HAP-1 (cell line): ENCODE measurements around the gene IGF1R.

Source experiments
- DNase-seq, 2 experiments: peaks; one replicate each; pipeline ENCODE4 v3.0.0-alpha.2; 2016 to 2020; ENCODE audit warnings: low spot score in 2 of 2
- H3K27me3 ChIP-seq: fragments of 250-450 bp; sonication (Bioruptor Pico); 2 replicates; pipeline ENCODE4 v1.5.1; 2020; ENCODE audit warnings: low read depth, mild to moderate bottlenecking, moderate library complexity
- H3K36me3 ChIP-seq: fragments of 250-450 bp; sonication (Bioruptor Pico); replicated peaks from 2 replicates; pipeline ENCODE4 v1.5.1; 2020; ENCODE audit warnings: mild to moderate bottlenecking
- H3K4me1 ChIP-seq: fragments of 250-450 bp; sonication (Bioruptor Pico); 2 replicates; pipeline ENCODE4 v1.5.1; 2020; ENCODE audit warnings: mild to moderate bottlenecking
- H3K4me3 ChIP-seq: fragments of 250-450 bp; sonication (Bioruptor Pico); 2 replicates; pipeline ENCODE4 v1.5.1; 2020; ENCODE audit warnings: mild to moderate bottlenecking, moderate library complexity
- H3K9me3 ChIP-seq: fragments of 250-450 bp; sonication (Bioruptor Pico); 2 replicates; pipeline ENCODE4 v1.5.1; 2020; ENCODE audit warnings: mild to moderate bottlenecking, moderate library complexity
- in situ Hi-C: fragments of 300-500 bp; cut with MboI; formaldehyde crosslinking; loops from 3 replicates; pipeline ENCODE4 v1.14.3; 2020; ENCODE audit warnings: low sequenced_read_pairs, inconsistent platforms, mixed read lengths

IGF1R gene

GRCh38 chr15:98671060-98672008, 23.0 kb downstream of the IGF1R start:
- Histone ChIP-seq H3K27me3 (no peaks in the 10 kb centered on the region), H3K4me3 (no peak overlapping the region), H3K4me1 (peaks cover 34% of the 10 kb centered on the region), H3K36me3 (no peaks in the 10 kb centered on the region; the same call in 1 of the 2 replicates), H3K9me3 (no peaks in the 10 kb centered on the region)
- DNase-seq = peak; percentile 45 to 61
- in situ Hi-C loops = no loop called here

DNA sequence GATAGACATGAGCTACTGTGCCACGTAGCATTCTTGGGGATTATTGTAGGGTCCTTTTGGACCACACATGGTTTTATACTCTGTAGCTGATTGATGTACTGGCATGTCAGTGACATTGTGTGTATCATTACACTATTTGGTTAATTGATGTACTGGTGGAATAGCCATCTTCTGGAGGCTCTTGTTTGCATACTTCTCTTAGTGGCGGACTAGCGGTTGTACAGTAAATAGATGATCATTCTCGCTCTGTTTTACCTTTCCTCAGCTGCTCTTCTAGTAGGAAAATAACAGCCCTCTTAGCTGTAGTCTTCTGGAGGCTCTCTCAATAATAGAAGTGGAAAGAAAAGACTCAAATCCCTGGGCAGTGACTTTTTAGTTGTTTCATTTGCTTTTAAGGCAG, 24.8 kb downstream of the IGF1R start:
- no peaks in the 10 kb centered on the region; the same call in 1 of the 2 replicates for H3K36me3 ChIP-seq
- no peak for DNase-seq
- no peaks in the 10 kb centered on the region for H3K27me3 ChIP-seq
- H3K9me3 ChIP-seq = no peaks in the 10 kb centered on the region
- peaks cover 41% of the 10 kb centered on the region for H3K4me1 ChIP-seq
- in situ Hi-C loops = no loop called here
- no peak overlapping the region for H3K4me3 ChIP-seq

- Histone ChIP-seq H3K36me3 (no peaks in the 10 kb centered on the region), H3K27me3 (no peaks in the 10 kb centered on the region), H3K9me3 (no peaks in the 10 kb centered on the region), H3K4me3 (no peak overlapping the region), H3K4me1 (peaks cover 31% of the 10 kb centered on the region)
- DNase-seq = no peak
- in situ Hi-C loops = no loop called here
These were observed 26.0 kb downstream of the IGF1R start for GRCh38 chr15:98674336-98674735.

DNA sequence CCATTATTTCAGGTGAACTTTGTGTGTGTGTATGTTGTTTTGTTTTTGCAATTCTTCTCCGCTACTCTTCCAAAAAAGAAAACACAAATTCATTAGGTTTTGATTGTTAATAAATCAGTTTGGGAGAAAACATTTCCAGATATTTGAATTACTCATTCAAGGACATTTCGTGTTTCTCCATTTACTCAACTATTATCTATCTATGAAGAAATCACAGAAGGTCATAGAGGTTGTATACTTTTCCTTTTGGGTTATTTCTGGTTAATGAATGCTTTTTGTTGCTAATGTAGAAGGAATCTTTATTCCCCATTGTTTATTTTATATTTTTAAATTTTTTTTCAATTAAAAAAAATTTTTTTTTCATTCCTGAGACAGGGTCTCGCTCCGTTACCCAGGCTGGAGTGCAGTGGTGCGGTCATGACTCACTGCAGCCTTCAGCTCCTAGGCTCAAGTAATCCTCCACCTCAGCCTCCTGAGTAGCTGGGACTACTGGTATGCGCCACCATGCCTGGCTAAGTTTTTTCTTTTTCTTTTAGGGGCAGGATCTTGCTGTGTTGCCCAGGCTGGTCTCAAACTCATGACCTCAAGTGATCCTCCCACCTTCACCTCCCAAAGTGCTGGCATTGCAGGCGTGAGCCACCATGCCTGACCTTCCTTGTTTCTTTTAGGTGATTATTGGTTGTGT, 28.4 kb downstream of the IGF1R start:
- no peaks in the 10 kb centered on the region for H3K9me3 ChIP-seq
- DNase-seq = no peak
- no peaks in the 10 kb centered on the region for H3K27me3 ChIP-seq
- H3K4me3 ChIP-seq = no peak overlapping the region
- peaks cover 14% of the 10 kb centered on the region for H3K4me1 ChIP-seq
- no peaks in the 10 kb centered on the region for H3K36me3 ChIP-seq
- in situ Hi-C loops = no loop called here

DNA sequence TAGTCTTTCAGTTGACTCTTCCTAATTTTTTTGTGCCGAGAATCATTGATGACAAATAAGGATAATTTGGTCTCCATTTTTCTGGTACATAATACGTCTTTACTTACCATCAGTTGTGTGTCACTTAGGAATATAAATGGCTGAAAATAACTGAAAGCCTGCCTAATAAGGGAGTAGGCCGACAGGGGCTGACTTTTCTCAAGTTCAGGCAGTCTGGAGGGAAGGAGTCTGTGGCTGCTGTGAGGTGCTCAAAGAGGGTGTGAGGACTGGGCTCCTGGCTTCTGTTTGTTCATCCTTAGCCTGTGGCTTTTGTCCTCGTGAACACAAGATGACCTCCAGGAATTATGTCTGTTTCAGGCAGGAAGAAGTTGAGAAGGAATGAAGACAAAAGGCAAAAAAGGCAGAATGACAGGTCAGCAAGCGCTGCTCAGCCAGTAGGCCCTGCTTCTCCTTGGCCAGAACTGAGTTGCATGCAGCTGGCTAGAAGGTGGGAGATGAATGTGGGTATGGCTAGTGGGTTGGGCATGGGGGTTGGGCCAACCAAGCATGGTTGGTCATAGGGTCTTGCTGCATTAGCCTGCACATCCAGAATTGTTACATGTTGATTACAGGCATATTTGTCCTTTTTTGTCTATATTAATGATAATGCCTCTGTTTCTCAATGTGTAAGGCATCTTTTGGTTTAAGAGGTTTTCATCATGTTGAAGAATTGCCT, 29.2 kb downstream of the IGF1R start:
- Histone ChIP-seq H3K4me1 (peaks cover 9% of the 10 kb centered on the region), H3K4me3 (no peak overlapping the region), H3K36me3 (no peaks in the 10 kb centered on the region), H3K9me3 (no peaks in the 10 kb centered on the region), H3K27me3 (no peaks in the 10 kb centered on the region)
- DNase-seq = no peak
- in situ Hi-C loops = no loop called here

DNA sequence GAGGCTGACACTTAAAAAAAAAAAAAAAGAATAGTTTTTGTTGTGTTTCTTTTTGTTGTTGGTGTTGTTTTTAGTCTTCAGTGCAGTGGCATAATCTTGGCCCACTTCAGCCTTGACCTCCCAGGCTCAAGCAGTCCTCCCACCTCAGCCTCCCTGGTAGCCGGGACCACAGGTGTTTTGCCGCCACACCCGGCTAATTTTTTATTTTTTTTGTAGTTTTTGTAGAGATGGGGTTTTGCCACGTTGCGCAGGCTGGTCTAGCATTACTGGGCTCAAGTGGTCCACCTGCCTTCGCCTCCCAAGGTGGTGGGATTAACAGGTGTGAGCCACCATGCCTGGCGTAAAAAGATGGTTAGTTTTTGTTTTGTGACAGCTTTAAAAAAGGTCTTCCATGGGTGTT, 30.1 kb downstream of the IGF1R start:
- Histone ChIP-seq H3K4me1 (peaks cover 9% of the 10 kb centered on the region), H3K4me3 (no peak overlapping the region), H3K36me3 (no peaks in the 10 kb centered on the region), H3K9me3 (no peaks in the 10 kb centered on the region), H3K27me3 (no peaks in the 10 kb centered on the region)
- no peak for DNase-seq
- in situ Hi-C loops = no loop called here

DNA sequence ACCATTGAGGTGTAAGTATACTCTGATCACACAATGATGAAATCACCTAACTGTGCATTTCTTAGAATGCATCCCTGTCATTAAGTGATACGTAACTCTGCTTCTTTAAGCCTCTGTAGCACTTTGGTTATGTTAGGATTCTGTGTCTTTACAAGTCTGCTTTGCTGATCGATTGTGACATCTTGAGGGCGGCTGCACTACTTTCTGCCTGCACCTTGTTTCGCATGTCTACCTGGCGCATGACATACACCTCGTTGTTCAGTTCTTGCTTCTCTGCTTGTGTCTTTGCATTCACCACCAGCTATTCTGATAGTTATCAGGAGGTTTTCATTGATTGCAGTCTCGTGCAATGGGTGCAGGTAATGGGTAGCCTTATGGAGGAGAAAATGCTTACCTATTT, 32.7 kb downstream of the IGF1R start:
- no peaks in the 10 kb centered on the region for H3K36me3 ChIP-seq
- peaks cover 18% of the 10 kb centered on the region for H3K4me1 ChIP-seq
- in situ Hi-C loops = no loop called here
- DNase-seq = no peak
- H3K4me3 ChIP-seq = no peak overlapping the region
- H3K9me3 ChIP-seq = no peaks in the 10 kb centered on the region
- H3K27me3 ChIP-seq = no peaks in the 10 kb centered on the region

- in situ Hi-C loops = no loop called here
- H3K4me1 ChIP-seq = peaks cover 10% of the 10 kb centered on the region
- no peak overlapping the region for H3K4me3 ChIP-seq
- no peaks in the 10 kb centered on the region for H3K9me3 ChIP-seq
- no peak for DNase-seq
- no peaks in the 10 kb centered on the region for H3K27me3 ChIP-seq
- H3K36me3 ChIP-seq = no peaks in the 10 kb centered on the region
These were observed 34.8 kb downstream of the IGF1R start for GRCh38 chr15:98682992-98683701.

- in situ Hi-C loops = no loop called here
- H3K9me3 ChIP-seq = no peaks in the 10 kb centered on the region
- H3K4me3 ChIP-seq = no peak overlapping the region
- H3K36me3 ChIP-seq = no peaks in the 10 kb centered on the region
- H3K27me3 ChIP-seq = no peaks in the 10 kb centered on the region
- H3K4me1 ChIP-seq = peaks cover 10% of the 10 kb centered on the region
- no peak for DNase-seq
These were observed 35.5 kb downstream of the IGF1R start for GRCh38 chr15:98683831-98684230.

- H3K27me3 ChIP-seq = no peaks in the 10 kb centered on the region
- no peak for DNase-seq
- no peaks in the 10 kb centered on the region for H3K36me3 ChIP-seq
- peaks cover 10% of the 10 kb centered on the region for H3K4me1 ChIP-seq
- in situ Hi-C loops = no loop called here
- H3K9me3 ChIP-seq = no peaks in the 10 kb centered on the region
- H3K4me3 ChIP-seq = no peak overlapping the region
These were observed 36.1 kb downstream of the IGF1R start for GRCh38 chr15:98684436-98684835.

GRCh38 chr15:98684995-98685525, 36.7 kb downstream of the IGF1R start:
- in situ Hi-C loops = no loop called here
- Histone ChIP-seq H3K27me3 (no peaks in the 10 kb centered on the region), H3K4me3 (no peak overlapping the region), H3K4me1 (peaks cover 10% of the 10 kb centered on the region), H3K9me3 (no peaks in the 10 kb centered on the region), H3K36me3 (no peaks in the 10 kb centered on the region; the same call in 1 of the 2 replicates)
- no peak for DNase-seq

DNA sequence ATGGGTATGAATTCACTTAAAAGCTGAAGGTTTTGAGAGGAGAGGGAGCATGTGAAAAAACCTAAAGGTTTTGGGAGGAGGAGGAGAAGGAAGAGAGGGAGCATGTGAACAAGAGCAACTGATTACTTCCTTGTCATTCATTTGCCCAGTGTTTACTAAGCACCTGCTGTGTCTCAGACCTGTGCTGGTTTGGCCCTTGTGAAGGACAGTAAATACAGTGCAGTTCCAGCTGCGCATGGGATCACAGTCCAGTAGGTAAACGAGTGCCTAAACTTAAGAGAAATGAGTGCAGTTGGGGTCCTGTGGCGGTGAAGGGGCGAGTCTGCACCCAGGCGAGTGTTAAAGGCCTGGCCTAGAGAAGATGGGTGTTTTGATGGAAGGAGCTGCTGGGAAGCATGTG, 38.6 kb downstream of the IGF1R start:
- no peaks in the 10 kb centered on the region for H3K9me3 ChIP-seq
- no peaks in the 10 kb centered on the region for H3K27me3 ChIP-seq
- no peak overlapping the region for H3K4me3 ChIP-seq
- H3K36me3 ChIP-seq = no peaks in the 10 kb centered on the region; the same call in 1 of the 2 replicates
- in situ Hi-C loops = no loop called here
- H3K4me1 ChIP-seq = peaks cover 10% of the 10 kb centered on the region
- DNase-seq = no peak

- no peak for DNase-seq
- Histone ChIP-seq H3K9me3 (no peaks in the 10 kb centered on the region), H3K4me1 (peaks cover under 1% of the 10 kb centered on the region), H3K27me3 (no peaks in the 10 kb centered on the region), H3K36me3 (no peaks in the 10 kb centered on the region; the same call in 1 of the 2 replicates), H3K4me3 (no peak overlapping the region)
- in situ Hi-C loops = no loop called here
These were observed 41.1 kb downstream of the IGF1R start for GRCh38 chr15:98689431-98689861.
